Umbilical cord (tissue), 2 donors: Measurements from ENCODE around the gene SNX32. TPM values are rescaled to one million over a fixed set of nuclear protein-coding genes. Genes with fewer than 3 reads are reported as not detected.
"Not testable (repeated sequence)": the region's sequence is repeated elsewhere in the genome, so short reads cannot be mapped to it uniquely, and the experiment has no call there.

ENCODE experiments used
- DNase-seq: peaks from one replicate; pipeline ENCODE4 v3.0.0-alpha.2; 2015; ENCODE audit warnings: low spot score
- total RNA-seq: library from RNA; depleted of rRNA; stranded (reverse); fragments of >200 nt; gene quantifications from one replicate; pipeline ENCODE4 v1.2.3, GENCODE V29; 2014; ENCODE audit warnings: low replicate concordance; ENCODE audit not compliant: insufficient read depth

Gene SNX32
- total RNA-seq, 1 donor from 2014 or later: 1.9 TPM

GRCh38 chr11:65883786-65884715, 50.3 kb downstream of the SNX32 start:
- no peak for DNase-seq

- peak; percentile 67 for DNase-seq
Measured at GRCh38 chr11:65884716-65885092, 50.9 kb downstream of the SNX32 start.

- DNase-seq: no peak
Measured at GRCh38 chr11:65885231-65885630, 51.5 kb downstream of the SNX32 start.

GRCh38 chr11:65885808-65886536, 52.2 kb downstream of the SNX32 start:
- no peak for DNase-seq

- DNase-seq: no peak
Measured at GRCh38 chr11:65886826-65887722, 53.3 kb downstream of the SNX32 start.

GRCh38 chr11:65887723-65888162, 54.0 kb downstream of the SNX32 start:
- DNase-seq: no peak

- peak; percentile 98 for DNase-seq
Measured at GRCh38 chr11:65888163-65888814, 54.5 kb downstream of the SNX32 start, which contains the start of gene FIBP. Gene FIBP, minus strand, starts transcription at chr11:65888471. Its CDS starts 53 bp downstream, at chr11:65888418.

- DNase-seq: peak; percentile 98
Measured at GRCh38 chr11:65890324-65891218, 56.8 kb downstream of the SNX32 start, which contains the start of gene CCDC85B. Gene CCDC85B, plus strand, starts transcription at chr11:65890673. Its CDS starts 111 bp downstream, at chr11:65890784.

- no peak for DNase-seq
Measured at GRCh38 chr11:65891219-65892136, 57.7 kb downstream of the SNX32 start.

- DNase-seq: not testable (repeated sequence)
Measured at GRCh38 chr11:65892137-65892540, 58.4 kb downstream of the SNX32 start.

GRCh38 chr11:65892661-65893317, 59.0 kb downstream of the SNX32 start:
- DNase-seq: no peak

- DNase-seq: no peak
Measured at GRCh38 chr11:65894034-65894591, 60.4 kb downstream of the SNX32 start.

- no peak for DNase-seq
Measured at GRCh38 chr11:65895482-65895981, 61.8 kb downstream of the SNX32 start.

- no peak for DNase-seq
Measured at GRCh38 chr11:65896034-65896999, 62.6 kb downstream of the SNX32 start.

- DNase-seq: no peak
Measured at GRCh38 chr11:65897020-65897471, 63.3 kb downstream of the SNX32 start.

GRCh38 chr11:65898656-65899355, 65.0 kb downstream of the SNX32 start:
- no peak for DNase-seq
